ENCODE measurements around the gene DGKE. TPM values are rescaled to one million over a fixed set of nuclear protein-coding genes. Genes with fewer than 3 reads are reported as not detected.

Gene DGKE
- total and polyA plus RNA-seq, 2 of the 8 experiments (the other 6 are each of a cell fraction or from before 2014, with no cell fraction given): 1.7 to 7.4 TPM

GRCh38 chr17:56830726-56831368, 3.1 kb upstream of the DGKE start (continued):
- no peak for TF ChIP-seq NRF1 (IDR thresholded peaks at IDR 0.05; ENCODE audit: low read depth, low read length)
- TF ChIP-seq, protein P1, sequence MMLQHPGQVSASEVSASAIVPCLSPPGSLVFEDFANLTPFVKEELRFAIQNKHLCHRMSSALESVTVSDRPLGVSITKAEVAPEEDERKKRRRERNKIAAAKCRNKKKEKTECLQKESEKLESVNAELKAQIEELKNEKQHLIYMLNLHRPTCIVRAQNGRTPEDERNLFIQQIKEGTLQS (IDR thresholded peaks at IDR 0.05; ENCODE audit: insufficient read depth, low read depth, low read length): no peak
- no peak for TF ChIP-seq RBBP5 (IDR thresholded peaks at IDR 0.05; ENCODE audit: borderline replicate concordance, low read depth, low read length)
- no peak for TF ChIP-seq EZH2 (IDR thresholded peaks at IDR 0.05; ENCODE audit: low read depth, low read length, severe bottlenecking)
- TF ChIP-seq SRF (IDR thresholded peaks at IDR 0.05; ENCODE audit: low read depth, low read length): no peak
- no peak for TF ChIP-seq KDM1A (IDR thresholded peaks at IDR 0.05; ENCODE audit: borderline replicate concordance, low read length)
- no peak for TF ChIP-seq CREB1 (IDR thresholded peaks at IDR 0.05)
- TF ChIP-seq, protein P2, sequence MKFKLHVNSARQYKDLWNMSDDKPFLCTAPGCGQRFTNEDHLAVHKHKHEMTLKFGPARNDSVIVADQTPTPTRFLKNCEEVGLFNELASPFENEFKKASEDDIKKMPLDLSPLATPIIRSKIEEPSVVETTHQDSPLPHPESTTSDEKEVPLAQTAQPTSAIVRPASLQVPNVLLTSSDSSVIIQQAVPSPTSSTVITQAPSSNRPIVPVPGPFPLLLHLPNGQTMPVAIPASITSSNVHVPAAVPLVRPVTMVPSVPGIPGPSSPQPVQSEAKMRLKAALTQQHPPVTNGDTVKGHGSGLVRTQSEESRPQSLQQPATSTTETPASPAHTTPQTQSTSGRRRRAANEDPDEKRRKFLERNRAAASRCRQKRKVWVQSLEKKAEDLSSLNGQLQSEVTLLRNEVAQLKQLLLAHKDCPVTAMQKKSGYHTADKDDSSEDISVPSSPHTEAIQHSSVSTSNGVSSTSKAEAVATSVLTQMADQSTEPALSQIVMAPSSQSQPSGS (IDR thresholded peaks at IDR 0.05; ENCODE audit: low read length): no peak
